Liver (tissue), 9 donors: ENCODE results near the gene DNAH5. TPM values are rescaled to one million over a fixed set of nuclear protein-coding genes. Genes with fewer than 3 reads are reported as not detected.

Experiments
- DNase-seq: peaks from one replicate; pipeline ENCODE4 v3.0.0-alpha.2; 2017; ENCODE audit warnings: low spot score
- H3K27ac ChIP-seq, 2 donors: one replicate each; pipeline ENCODE4 v1.7.0; 2013; ENCODE audit warnings: inconsistent platforms in 2 of 2, low read length in 2 of 2, control low read depth in 1 of 2, low read depth in 1 of 2, mild to moderate bottlenecking in 1 of 2
- H3K27me3 ChIP-seq, 4 donors: one replicate each; pipeline versions ENCODE4 v1.6.1 to v1.7.0; 2013; ENCODE audit warnings: low read length in 3 of 4, inconsistent platforms in 1 of 4, mild to moderate bottlenecking in 1 of 4, moderate library complexity in 1 of 4; ENCODE audit not compliant: control insufficient read depth in 4 of 4, insufficient read depth in 4 of 4
- H3K36me3 ChIP-seq, 4 donors: one replicate each; pipeline versions ENCODE4 v1.6.1 to v1.7.0; 2013; ENCODE audit warnings: low read length in 3 of 4, mild to moderate bottlenecking in 3 of 4, low read depth in 1 of 4, moderate library complexity in 1 of 4; ENCODE audit not compliant: control insufficient read depth in 4 of 4, insufficient read depth in 3 of 4
- H3K4me1 ChIP-seq, 4 donors: one replicate each; pipeline versions ENCODE4 v1.6.1 to v1.7.0; 2013; ENCODE audit warnings: low read length in 3 of 4, mild to moderate bottlenecking in 3 of 4, moderate library complexity in 1 of 4; ENCODE audit not compliant: control insufficient read depth in 4 of 4, insufficient read depth in 4 of 4
- H3K4me3 ChIP-seq, 3 donors: one replicate each; pipeline versions ENCODE4 v1.6.1 to v1.7.0; 2013; ENCODE audit warnings: low read length in 3 of 3, control low read depth in 1 of 3, low read depth in 1 of 3, mild to moderate bottlenecking in 1 of 3
- H3K9ac ChIP-seq, 2 donors: one replicate each; pipeline ENCODE4 v1.7.0; 2013; ENCODE audit warnings: low read length in 2 of 2, mild to moderate bottlenecking in 2 of 2, moderate library complexity in 2 of 2, control low read depth in 1 of 2, low read depth in 1 of 2
- H3K9me3 ChIP-seq, 4 donors: one replicate each; pipeline versions ENCODE4 v1.6.1 to v1.7.0; 2013; ENCODE audit warnings: low read length in 3 of 4; ENCODE audit not compliant: control insufficient read depth in 4 of 4
- EGR1 ChIP-seq, 2 donors: IDR thresholded peaks; 2 replicates each; pipeline ENCODE4 v1.6.1; 2016 to 2018; ENCODE audit warnings: antibody characterized with exemption in 2 of 2, low read depth in 2 of 2
- FOXA1 ChIP-seq: IDR thresholded peaks from 2 replicates; pipeline ENCODE4 v1.6.1; 2016; ENCODE audit warnings: antibody characterized with exemption
- FOXA2 ChIP-seq: IDR thresholded peaks from 2 replicates; pipeline ENCODE4 v1.6.1; 2016; ENCODE audit warnings: antibody characterized with exemption
- GABPA ChIP-seq, 2 donors: IDR thresholded peaks in 1 of 2; conservative IDR thresholded peaks in 1 of 2; 2 replicates each; pipeline ENCODE4 v1.6.1; 2016; ENCODE audit warnings: antibody characterized with exemption in 2 of 2, mild to moderate bottlenecking in 1 of 2, moderate library complexity in 1 of 2
- HNF4A ChIP-seq, 2 donors: conservative IDR thresholded peaks; 2 replicates each; pipeline ENCODE4 v1.6.1; 2016; ENCODE audit warnings: antibody characterized with exemption in 2 of 2, mild to moderate bottlenecking in 2 of 2
- HNF4G ChIP-seq: IDR thresholded peaks from 2 replicates; pipeline ENCODE4 v1.6.1; 2016; ENCODE audit warnings: antibody characterized with exemption
- JUND ChIP-seq, 2 donors: IDR thresholded peaks; 2 replicates each; pipeline ENCODE4 v1.6.1; 2016; ENCODE audit warnings: antibody characterized with exemption in 2 of 2
- NR2F2 ChIP-seq: IDR thresholded peaks from 2 replicates; pipeline ENCODE4 v1.6.1; 2016; ENCODE audit warnings: antibody characterized with exemption
- RAD21 ChIP-seq, 2 donors: IDR thresholded peaks; 2 replicates each; pipeline ENCODE4 v1.6.1; 2016; ENCODE audit warnings: antibody characterized with exemption in 2 of 2, mild to moderate bottlenecking in 2 of 2
- SP1 ChIP-seq: IDR thresholded peaks from 2 replicates; pipeline ENCODE4 v1.6.1; 2018; ENCODE audit warnings: antibody characterized with exemption, mild to moderate bottlenecking
- TAF1 ChIP-seq: conservative IDR thresholded peaks from 2 replicates; pipeline ENCODE4 v1.6.1; 2016; ENCODE audit warnings: antibody characterized with exemption, mild to moderate bottlenecking
- YY1 ChIP-seq: IDR thresholded peaks from 2 replicates; pipeline ENCODE4 v1.6.1; 2016; ENCODE audit warnings: antibody characterized with exemption, mild to moderate bottlenecking
- WGBS: extraction: QIAGEN DNeasy Blood & Tissue Kit; methylation state at CpG from one replicate; pipeline ENCODE4 v1.1.7; 2013; 5-methylcytosine and 5-hydroxymethylcytosine counted together
- polyA plus RNA-seq, 2 donors: library from polyadenylated mRNA; stranded (reverse) in 1 of 2; unstranded in 1 of 2; fragments of 200-250 nt in 1 of 2; fragments of >200 nt in 1 of 2; fragmentation: Nextera tagmentation in 1 of 2; extraction: Ambion mirVana in 1 of 2; gene quantifications; one replicate each; pipeline versions ENCODE4 v1.2.1 to v1.2.3, GENCODE V29; 2013 to 2015
- total RNA-seq, 2 donors: library from RNA; depleted of rRNA; stranded (reverse); fragments of >200 nt; gene quantifications; one replicate each; pipeline ENCODE4 v1.2.3, GENCODE V29; 2014
- TF ChIP-seq, protein P1 (sequence below): IDR thresholded peaks from 2 replicates; pipeline ENCODE4 v1.6.1; 2016; ENCODE audit warnings: antibody characterized with exemption, mild to moderate bottlenecking
- TF ChIP-seq, protein P2 (sequence below): IDR thresholded peaks from 2 replicates; pipeline ENCODE4 v1.6.1; 2016; ENCODE audit warnings: antibody characterized with exemption
- TF ChIP-seq, protein P3 (sequence below): IDR thresholded peaks from 2 replicates; pipeline ENCODE4 v1.6.1; 2016; ENCODE audit warnings: antibody characterized with exemption
- TF ChIP-seq, protein P4 (sequence below): fragments of 150-350 bp; IDR thresholded peaks from 2 replicates; pipeline ENCODE4 v1.5.1; 2017; ENCODE audit warnings: improper control_type of control experiment, low read depth, low read length; ENCODE audit not compliant: missing input control
- TF ChIP-seq, protein P5 (sequence below): IDR thresholded peaks from 2 replicates; pipeline ENCODE4 v1.6.1; 2016; ENCODE audit warnings: antibody characterized with exemption
- donor health status: healthy.
- donor health status: healthy.
- donor health status: healthy.
- donor health status: healthy.
- donor health status: healthy.

DNAH5 gene
- total and polyA plus RNA-seq, 4 donors, result 0.19 to 14.8 (median 4.4) TPM

DNA sequence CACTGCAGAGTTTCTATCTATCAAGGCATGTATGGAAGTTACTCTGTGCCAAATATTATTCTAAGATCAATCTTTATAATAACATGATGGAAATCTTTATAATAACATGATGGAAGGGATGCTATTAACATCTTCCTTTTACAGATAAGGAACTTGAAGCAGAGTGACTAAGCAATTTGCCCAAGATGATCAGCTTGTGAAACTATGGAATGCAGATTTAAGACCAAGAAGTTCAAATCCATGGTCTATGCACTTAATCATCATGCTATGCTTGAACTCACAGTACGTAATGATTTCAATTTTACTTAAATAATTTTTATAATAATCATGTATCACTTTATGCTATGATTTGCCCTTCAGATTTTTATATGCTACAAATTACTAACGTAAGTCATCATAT, 123.1 kb downstream of the DNAH5 start:
- no peaks in the 10 kb centered on the region for H3K9me3 ChIP-seq
- TF ChIP-seq, protein P1, sequence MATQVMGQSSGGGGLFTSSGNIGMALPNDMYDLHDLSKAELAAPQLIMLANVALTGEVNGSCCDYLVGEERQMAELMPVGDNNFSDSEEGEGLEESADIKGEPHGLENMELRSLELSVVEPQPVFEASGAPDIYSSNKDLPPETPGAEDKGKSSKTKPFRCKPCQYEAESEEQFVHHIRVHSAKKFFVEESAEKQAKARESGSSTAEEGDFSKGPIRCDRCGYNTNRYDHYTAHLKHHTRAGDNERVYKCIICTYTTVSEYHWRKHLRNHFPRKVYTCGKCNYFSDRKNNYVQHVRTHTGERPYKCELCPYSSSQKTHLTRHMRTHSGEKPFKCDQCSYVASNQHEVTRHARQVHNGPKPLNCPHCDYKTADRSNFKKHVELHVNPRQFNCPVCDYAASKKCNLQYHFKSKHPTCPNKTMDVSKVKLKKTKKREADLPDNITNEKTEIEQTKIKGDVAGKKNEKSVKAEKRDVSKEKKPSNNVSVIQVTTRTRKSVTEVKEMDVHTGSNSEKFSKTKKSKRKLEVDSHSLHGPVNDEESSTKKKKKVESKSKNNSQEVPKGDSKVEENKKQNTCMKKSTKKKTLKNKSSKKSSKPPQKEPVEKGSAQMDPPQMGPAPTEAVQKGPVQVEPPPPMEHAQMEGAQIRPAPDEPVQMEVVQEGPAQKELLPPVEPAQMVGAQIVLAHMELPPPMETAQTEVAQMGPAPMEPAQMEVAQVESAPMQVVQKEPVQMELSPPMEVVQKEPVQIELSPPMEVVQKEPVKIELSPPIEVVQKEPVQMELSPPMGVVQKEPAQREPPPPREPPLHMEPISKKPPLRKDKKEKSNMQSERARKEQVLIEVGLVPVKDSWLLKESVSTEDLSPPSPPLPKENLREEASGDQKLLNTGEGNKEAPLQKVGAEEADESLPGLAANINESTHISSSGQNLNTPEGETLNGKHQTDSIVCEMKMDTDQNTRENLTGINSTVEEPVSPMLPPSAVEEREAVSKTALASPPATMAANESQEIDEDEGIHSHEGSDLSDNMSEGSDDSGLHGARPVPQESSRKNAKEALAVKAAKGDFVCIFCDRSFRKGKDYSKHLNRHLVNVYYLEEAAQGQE, result no peak
- TF ChIP-seq YY1 (no peak), TAF1 (no peak), FOXA1 (no peak), HNF4G (no peak), HNF4A (conservative IDR thresholded peaks at IDR 0.05) (no peak), FOXA2 (no peak), NR2F2 (no peak), RAD21 (IDR thresholded peaks at IDR 0.05) (no peak), GABPA (IDR thresholded peaks at IDR 0.05 in 1 of 2, conservative IDR thresholded peaks at IDR 0.05 in 1 of 2) (no peak), JUND (IDR thresholded peaks at IDR 0.05) (no peak), SP1 (no peak)
- TF ChIP-seq, protein P2, sequence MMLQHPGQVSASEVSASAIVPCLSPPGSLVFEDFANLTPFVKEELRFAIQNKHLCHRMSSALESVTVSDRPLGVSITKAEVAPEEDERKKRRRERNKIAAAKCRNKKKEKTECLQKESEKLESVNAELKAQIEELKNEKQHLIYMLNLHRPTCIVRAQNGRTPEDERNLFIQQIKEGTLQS, result no peak
- TF ChIP-seq, protein P3, sequence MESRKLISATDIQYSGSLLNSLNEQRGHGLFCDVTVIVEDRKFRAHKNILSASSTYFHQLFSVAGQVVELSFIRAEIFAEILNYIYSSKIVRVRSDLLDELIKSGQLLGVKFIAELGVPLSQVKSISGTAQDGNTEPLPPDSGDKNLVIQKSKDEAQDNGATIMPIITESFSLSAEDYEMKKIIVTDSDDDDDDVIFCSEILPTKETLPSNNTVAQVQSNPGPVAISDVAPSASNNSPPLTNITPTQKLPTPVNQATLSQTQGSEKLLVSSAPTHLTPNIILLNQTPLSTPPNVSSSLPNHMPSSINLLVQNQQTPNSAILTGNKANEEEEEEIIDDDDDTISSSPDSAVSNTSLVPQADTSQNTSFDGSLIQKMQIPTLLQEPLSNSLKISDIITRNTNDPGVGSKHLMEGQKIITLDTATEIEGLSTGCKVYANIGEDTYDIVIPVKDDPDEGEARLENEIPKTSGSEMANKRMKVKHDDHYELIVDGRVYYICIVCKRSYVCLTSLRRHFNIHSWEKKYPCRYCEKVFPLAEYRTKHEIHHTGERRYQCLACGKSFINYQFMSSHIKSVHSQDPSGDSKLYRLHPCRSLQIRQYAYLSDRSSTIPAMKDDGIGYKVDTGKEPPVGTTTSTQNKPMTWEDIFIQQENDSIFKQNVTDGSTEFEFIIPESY, result no peak
- TF ChIP-seq, protein P4, sequence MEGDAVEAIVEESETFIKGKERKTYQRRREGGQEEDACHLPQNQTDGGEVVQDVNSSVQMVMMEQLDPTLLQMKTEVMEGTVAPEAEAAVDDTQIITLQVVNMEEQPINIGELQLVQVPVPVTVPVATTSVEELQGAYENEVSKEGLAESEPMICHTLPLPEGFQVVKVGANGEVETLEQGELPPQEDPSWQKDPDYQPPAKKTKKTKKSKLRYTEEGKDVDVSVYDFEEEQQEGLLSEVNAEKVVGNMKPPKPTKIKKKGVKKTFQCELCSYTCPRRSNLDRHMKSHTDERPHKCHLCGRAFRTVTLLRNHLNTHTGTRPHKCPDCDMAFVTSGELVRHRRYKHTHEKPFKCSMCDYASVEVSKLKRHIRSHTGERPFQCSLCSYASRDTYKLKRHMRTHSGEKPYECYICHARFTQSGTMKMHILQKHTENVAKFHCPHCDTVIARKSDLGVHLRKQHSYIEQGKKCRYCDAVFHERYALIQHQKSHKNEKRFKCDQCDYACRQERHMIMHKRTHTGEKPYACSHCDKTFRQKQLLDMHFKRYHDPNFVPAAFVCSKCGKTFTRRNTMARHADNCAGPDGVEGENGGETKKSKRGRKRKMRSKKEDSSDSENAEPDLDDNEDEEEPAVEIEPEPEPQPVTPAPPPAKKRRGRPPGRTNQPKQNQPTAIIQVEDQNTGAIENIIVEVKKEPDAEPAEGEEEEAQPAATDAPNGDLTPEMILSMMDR, result no peak
- TF ChIP-seq, protein P5, sequence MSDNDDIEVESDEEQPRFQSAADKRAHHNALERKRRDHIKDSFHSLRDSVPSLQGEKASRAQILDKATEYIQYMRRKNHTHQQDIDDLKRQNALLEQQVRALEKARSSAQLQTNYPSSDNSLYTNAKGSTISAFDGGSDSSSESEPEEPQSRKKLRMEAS, result no peak
- no peak overlapping the region for H3K9ac ChIP-seq
- no peaks in the 10 kb centered on the region for H3K36me3 ChIP-seq
- H3K27ac ChIP-seq, result no peak overlapping the region
- H3K4me3 ChIP-seq, result no peak overlapping the region
- no peaks in the 10 kb centered on the region for H3K27me3 ChIP-seq
- no peaks in the 10 kb centered on the region for H3K4me1 ChIP-seq
- WGBS, result 79% methylated on average over 2 of the region's 2 CpGs
- no peak for DNase-seq

DNA sequence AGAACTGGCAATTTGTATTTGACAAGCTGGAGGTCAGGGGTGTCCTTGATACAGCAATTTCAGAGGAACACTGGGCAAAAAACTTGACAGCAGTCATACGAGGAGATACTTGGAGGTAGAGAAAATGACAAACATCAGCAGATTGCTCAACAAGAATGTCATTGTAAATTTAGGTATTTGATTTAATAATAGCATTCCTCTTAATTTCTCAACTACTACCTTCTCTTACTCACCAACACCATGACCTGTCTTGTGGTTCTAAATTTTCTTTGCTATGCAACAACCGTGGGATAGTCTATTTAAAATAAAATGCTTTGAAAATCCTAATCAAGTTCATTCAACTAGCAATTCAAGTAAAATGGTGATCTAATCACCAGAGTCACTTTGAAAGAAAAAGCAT, 128.4 kb downstream of the DNAH5 start:
- no peak for DNase-seq
- no peak overlapping the region for H3K4me3 ChIP-seq
- H3K27me3 ChIP-seq, result no peaks in the 10 kb centered on the region
- H3K36me3 ChIP-seq, result no peaks in the 10 kb centered on the region
- no peaks in the 10 kb centered on the region for H3K9me3 ChIP-seq
- H3K27ac ChIP-seq, result no peak overlapping the region
- no peaks in the 10 kb centered on the region for H3K4me1 ChIP-seq
- WGBS, result 61% methylated on average over 2 of the region's 2 CpGs
- no peak overlapping the region for H3K9ac ChIP-seq
- TF ChIP-seq FOXA2 (no peak), JUND (IDR thresholded peaks at IDR 0.05) (no peak), HNF4G (no peak), GABPA (IDR thresholded peaks at IDR 0.05 in 1 of 2, conservative IDR thresholded peaks at IDR 0.05 in 1 of 2) (no peak), YY1 (no peak), HNF4A (conservative IDR thresholded peaks at IDR 0.05) (no peak), EGR1 (IDR thresholded peaks at IDR 0.05; ENCODE audit: low read depth in 2 of 2) (no peak), FOXA1 (no peak), SP1 (no peak)
- TF ChIP-seq, protein P4, result no peak
- TF ChIP-seq, protein P3, result no peak
